GM12891 (cell line): Measurements from ENCODE around the gene FAM216A.

Experiments used
- POLR2A ChIP-seq: IDR thresholded peaks from 2 replicates; pipeline ENCODE4 v1.6.1; 2011; ENCODE audit warnings: low read depth, low read length, control low read depth
- POLR2AphosphoS5 ChIP-seq: IDR thresholded peaks from 2 replicates; pipeline ENCODE4 v1.6.1; 2011; ENCODE audit warnings: low read depth, low read length, control low read depth
- POU2F2 ChIP-seq: IDR thresholded peaks from 2 replicates; pipeline ENCODE4 v1.6.1; 2011; ENCODE audit warnings: low read depth, mild to moderate bottlenecking, control low read depth, low read length, moderate library complexity
- SPI1 ChIP-seq: IDR thresholded peaks from 2 replicates; pipeline ENCODE4 v1.6.1; 2011; ENCODE audit warnings: low read depth, low read length, control low read depth
- TAF1 ChIP-seq: IDR thresholded peaks from 2 replicates; pipeline ENCODE4 v1.6.1; 2011; ENCODE audit warnings: low read depth, low read length, control low read depth

DNA sequence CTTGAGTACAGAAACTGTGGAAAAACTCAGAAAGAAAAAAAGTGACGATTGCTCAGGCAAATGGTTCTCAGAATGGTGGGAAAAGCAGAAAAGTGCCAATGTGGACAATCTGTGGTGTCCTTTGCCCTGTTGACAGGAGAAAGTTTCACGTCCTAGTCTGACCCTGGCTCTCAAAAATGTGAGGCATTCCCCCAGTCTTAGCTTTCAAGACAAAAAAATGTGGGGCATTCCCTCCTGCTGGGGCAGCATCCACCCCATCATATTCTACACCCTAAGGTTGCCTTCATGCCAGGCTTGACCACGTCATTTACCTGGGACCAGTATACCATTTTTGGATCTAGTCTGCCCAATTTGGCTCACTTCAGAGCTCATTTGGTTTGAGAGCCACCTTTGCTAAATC is 44.4 kb upstream of the FAM216A start:
- no peak for TF ChIP-seq POLR2AphosphoS5
- no peak for TF ChIP-seq POLR2A
- no peak for TF ChIP-seq SPI1
- TF ChIP-seq TAF1: no peak
- no peak for TF ChIP-seq POU2F2
